Suprapubic skin (tissue), 4 donors: ENCODE measurements around the gene ERBB4. TPM values are rescaled to one million over a fixed set of nuclear protein-coding genes. Genes with fewer than 3 reads are reported as not detected.
"Not testable (repeated sequence)": the region's sequence is repeated elsewhere in the genome, so short reads cannot be mapped to it uniquely, and the experiment has no call there.

Experiments
- DNase-seq, 2 donors: peaks; one replicate each; pipeline ENCODE4 v3.0.0-alpha.2; 2019; ENCODE audit warnings: low spot score in 2 of 2
- H3K27ac ChIP-seq: fragments of 200-600 bp; sonication (generic); one replicate; pipeline ENCODE4 v1.5.1; 2019
- H3K27me3 ChIP-seq: fragments of 200-600 bp; sonication (generic); one replicate; pipeline ENCODE4 v1.5.1; 2019
- H3K36me3 ChIP-seq: fragments of 200-600 bp; sonication (generic); one replicate; pipeline ENCODE4 v1.5.1; 2019
- H3K4me1 ChIP-seq: fragments of 200-600 bp; sonication (generic); one replicate; pipeline ENCODE4 v1.5.1; 2019
- H3K4me3 ChIP-seq: fragments of 200-600 bp; sonication (generic); one replicate; pipeline ENCODE4 v1.5.1; 2019; ENCODE audit warnings: mild to moderate bottlenecking
- H3K9me3 ChIP-seq: fragments of 200-600 bp; sonication (generic); one replicate; pipeline ENCODE4 v1.5.1; 2019
- CTCF ChIP-seq, 2 donors: fragments of 200-600 bp in 1 of 2; fragments of 450-650 bp in 1 of 2; sonication (generic) in 1 of 2; IDR thresholded peaks; one replicate each; pipeline ENCODE4 v1.5.1; 2016 to 2019; ENCODE audit warnings: antibody characterized with exemption in 2 of 2, mild to moderate bottlenecking in 1 of 2, moderate library complexity in 1 of 2
- EP300 ChIP-seq: sonication (generic); formaldehyde crosslinking; IDR thresholded peaks from one replicate; pipeline ENCODE4 v1.6.1; 2017; ENCODE audit warnings: antibody characterized with exemption
- POLR2A ChIP-seq, 2 donors: fragments of 450-650 bp; IDR thresholded peaks; one replicate each; pipeline ENCODE4 v1.6.1; 2017; ENCODE audit warnings: antibody characterized with exemption in 2 of 2, mild to moderate bottlenecking in 2 of 2, moderate library complexity in 2 of 2
- POLR2AphosphoS5 ChIP-seq, 3 donors: sonication (generic); formaldehyde crosslinking; IDR thresholded peaks; one replicate each; pipeline ENCODE4 v1.6.1; 2017; ENCODE audit warnings: antibody characterized with exemption in 3 of 3
- WGBS: methylation state at CpG from one replicate; pipeline ENCODE4 v1.1.5; 2018; 5-methylcytosine and 5-hydroxymethylcytosine counted together
- total RNA-seq, 4 donors: library from RNA; depleted of rRNA; stranded (reverse); fragments of >200 nt; gene quantifications; one replicate each; pipeline ENCODE4 v1.1.0, GENCODE V29; 2016

The ERBB4 gene
- total RNA-seq, 4 donors from 2014 or later = 0.95 to 6.4 (median 1.5) TPM

- WGBS = 88% methylated on average over 6 of the region's 6 CpGs
- Histone ChIP-seq H3K27ac (no peak overlapping the region), H3K4me1 (no peaks in the 10 kb centered on the region), H3K9me3 (no peaks in the 10 kb centered on the region), H3K36me3 (no peaks in the 10 kb centered on the region), H3K27me3 (no peaks in the 10 kb centered on the region), H3K4me3 (no peak overlapping the region)
- no peak for DNase-seq
- TF ChIP-seq EP300 = no peak
- no peak for TF ChIP-seq POLR2AphosphoS5 (IDR thresholded peaks at IDR 0.05)
- TF ChIP-seq POLR2A (IDR thresholded peaks at IDR 0.05) = no peak
- TF ChIP-seq CTCF (IDR thresholded peaks at IDR 0.05) = no peak
Observed at GRCh38 chr2:211611061-211611518, 927.5 kb downstream of the ERBB4 start.

- Histone ChIP-seq H3K27me3 (no peaks in the 10 kb centered on the region), H3K9me3 (no peaks in the 10 kb centered on the region), H3K27ac (no peak overlapping the region), H3K4me1 (no peaks in the 10 kb centered on the region), H3K4me3 (no peak overlapping the region), H3K36me3 (no peaks in the 10 kb centered on the region)
- no peak for DNase-seq
- TF ChIP-seq CTCF (IDR thresholded peaks at IDR 0.05) = no peak
- no peak for TF ChIP-seq POLR2A (IDR thresholded peaks at IDR 0.05)
- TF ChIP-seq EP300 = no peak
- TF ChIP-seq POLR2AphosphoS5 (IDR thresholded peaks at IDR 0.05) = no peak
Observed at GRCh38 chr2:211609127-211609526, 929.5 kb downstream of the ERBB4 start.

GRCh38 chr2:211599146-211599545 is 939.5 kb downstream of the ERBB4 start:
- no peaks in the 10 kb centered on the region for H3K36me3 ChIP-seq
- TF ChIP-seq EP300 (no peak), CTCF (IDR thresholded peaks at IDR 0.05) (no peak), POLR2AphosphoS5 (IDR thresholded peaks at IDR 0.05) (no peak), POLR2A (IDR thresholded peaks at IDR 0.05) (no peak)

GRCh38 chr2:211598238-211598637 is 940.4 kb downstream of the ERBB4 start:
- TF ChIP-seq POLR2A (IDR thresholded peaks at IDR 0.05) = no peak
- TF ChIP-seq CTCF (IDR thresholded peaks at IDR 0.05) = no peak
- no peak for TF ChIP-seq POLR2AphosphoS5 (IDR thresholded peaks at IDR 0.05)
- no peak for TF ChIP-seq EP300
- Histone ChIP-seq H3K9me3 (no peaks in the 10 kb centered on the region), H3K4me3 (no peak overlapping the region), H3K36me3 (no peaks in the 10 kb centered on the region), H3K4me1 (no peaks in the 10 kb centered on the region), H3K27ac (no peak overlapping the region), H3K27me3 (no peaks in the 10 kb centered on the region)
- WGBS = 41% methylated on average over 2 of the region's 2 CpGs
- DNase-seq = no peak

More at GRCh38 chr2:211599146-211599545, 939.5 kb downstream of the ERBB4 start:
- Histone ChIP-seq H3K4me1 (no peaks in the 10 kb centered on the region), H3K9me3 (no peaks in the 10 kb centered on the region), H3K27ac (no peak overlapping the region), H3K4me3 (no peak overlapping the region), H3K27me3 (no peaks in the 10 kb centered on the region)
- whole genome bisulfite sequencing = 74% methylated on average over 3 of the region's 3 CpGs
- no peak for DNase-seq

GRCh38 chr2:211592006-211592405 is 946.6 kb downstream of the ERBB4 start:
- not testable (repeated sequence) for DNase-seq, H3K27me3 ChIP-seq, H3K4me1 ChIP-seq, H3K27ac ChIP-seq, H3K4me3 ChIP-seq, H3K36me3 ChIP-seq, H3K9me3 ChIP-seq
- WGBS = 43% methylated on average over 12 of the region's 12 CpGs

GRCh38 chr2:211591426-211591825 is 947.2 kb downstream of the ERBB4 start:
- Histone ChIP-seq H3K27ac (no peak overlapping the region), H3K27me3 (no peaks in the 10 kb centered on the region), H3K4me1 (no peaks in the 10 kb centered on the region), H3K36me3 (no peaks in the 10 kb centered on the region), H3K4me3 (no peak overlapping the region), H3K9me3 (peaks cover 4% of the 10 kb centered on the region)
- 58% methylated on average over 2 of the region's 2 CpGs for WGBS
- no peak for TF ChIP-seq POLR2AphosphoS5 (IDR thresholded peaks at IDR 0.05)
- TF ChIP-seq POLR2A (IDR thresholded peaks at IDR 0.05) = no peak
- TF ChIP-seq CTCF (IDR thresholded peaks at IDR 0.05) = no peak
- no peak for TF ChIP-seq EP300
- DNase-seq = no peak
